H9 (cell line): ENCODE results near the gene NAT14. TPM values are rescaled to one million over a fixed set of nuclear protein-coding genes. Genes with fewer than 3 reads are reported as not detected.

ENCODE experiments used
- DNase-seq: peaks from one replicate; pipeline ENCODE4 v3.0.0-alpha.2; 2017
- H2AFZ ChIP-seq: one replicate; pipeline ENCODE4 v1.6.1; 2013; ENCODE audit warnings: mild to moderate bottlenecking, low read length, control low read depth, moderate library complexity
- H2AK5ac ChIP-seq: 2 replicates; pipeline ENCODE4 v1.6.1; 2013; ENCODE audit warnings: low read length, control low read depth, mixed read lengths; ENCODE audit not compliant: insufficient read length
- H2BK120ac ChIP-seq: one replicate; pipeline ENCODE4 v1.6.1; 2013; ENCODE audit warnings: low read depth, mild to moderate bottlenecking, low read length, control low read depth, inconsistent platforms; ENCODE audit not compliant: poor library complexity, severe bottlenecking
- H2BK12ac ChIP-seq: 2 replicates; pipeline ENCODE4 v1.6.1; 2013; ENCODE audit warnings: low read length, control low read depth, mixed read lengths, low read depth; ENCODE audit not compliant: insufficient read length
- H2BK15ac ChIP-seq: 2 replicates; pipeline ENCODE4 v1.6.1; 2013; ENCODE audit warnings: low read depth, low read length, control low read depth
- H2BK20ac ChIP-seq: one replicate; pipeline ENCODE4 v1.6.1; 2013; ENCODE audit warnings: low read depth, mild to moderate bottlenecking, low read length, control low read depth, inconsistent platforms; ENCODE audit not compliant: poor library complexity, severe bottlenecking
- H2BK5ac ChIP-seq: 2 replicates; pipeline ENCODE4 v1.6.1; 2013; ENCODE audit warnings: low read length, control low read depth, mixed read lengths; ENCODE audit not compliant: insufficient read length
- H3K14ac ChIP-seq: 2 replicates; pipeline ENCODE4 v1.6.1; 2013; ENCODE audit warnings: low read length, control low read depth; ENCODE audit not compliant: insufficient read depth
- H3K18ac ChIP-seq: 2 replicates; pipeline ENCODE4 v1.6.1; 2013; ENCODE audit warnings: low read depth, mild to moderate bottlenecking, mixed read lengths, low read length, control low read depth; ENCODE audit not compliant: insufficient read length
- H3K23ac ChIP-seq: 2 replicates; pipeline ENCODE4 v1.6.1; 2013; ENCODE audit warnings: low read length, control low read depth, mixed read lengths, low read depth; ENCODE audit not compliant: insufficient read length
- H3K23me2 ChIP-seq: 2 replicates; pipeline ENCODE4 v1.6.1; 2013; ENCODE audit warnings: low read depth, mild to moderate bottlenecking, mixed read lengths, low read length, control low read depth; ENCODE audit not compliant: insufficient read length, poor library complexity, severe bottlenecking
- H3K27ac ChIP-seq: 2 replicates; pipeline ENCODE4 v1.5.1; 2013; ENCODE audit warnings: low read length, control low read depth, mixed read lengths, low read depth; ENCODE audit not compliant: insufficient read length
- H3K27me3 ChIP-seq: 2 replicates; pipeline ENCODE4 v1.6.1; 2013; ENCODE audit warnings: low read length, control low read depth, inconsistent platforms; ENCODE audit not compliant: insufficient read depth
- H3K4ac ChIP-seq: 2 replicates; pipeline ENCODE4 v1.6.1; 2013; ENCODE audit warnings: low read depth, mild to moderate bottlenecking, control low read depth, inconsistent platforms, low read length, moderate library complexity
- H3K4me1 ChIP-seq: 2 replicates; pipeline ENCODE4 v1.6.1; 2013; ENCODE audit warnings: low read length, control low read depth, inconsistent platforms; ENCODE audit not compliant: insufficient read depth
- H3K4me2 ChIP-seq: 2 replicates; pipeline ENCODE4 v1.6.1; 2013; ENCODE audit warnings: low read length, control low read depth, mixed read lengths; ENCODE audit not compliant: insufficient read length, insufficient read depth
- H3K56ac ChIP-seq: 2 replicates; pipeline ENCODE4 v1.6.1; 2013; ENCODE audit warnings: low read depth, mild to moderate bottlenecking, mixed read lengths, low read length, control low read depth; ENCODE audit not compliant: insufficient read length
- H3K79me1 ChIP-seq: 2 replicates; pipeline ENCODE4 v1.6.1; 2013; ENCODE audit warnings: low read depth, mild to moderate bottlenecking, moderate library complexity, low read length, control low read depth, inconsistent platforms; ENCODE audit not compliant: insufficient read depth, poor library complexity, severe bottlenecking
- H3K79me2 ChIP-seq: 2 replicates; pipeline ENCODE4 v1.6.1; 2013; ENCODE audit warnings: low read length, control low read depth, inconsistent platforms; ENCODE audit not compliant: insufficient read depth
- H3K9ac ChIP-seq: 2 replicates; pipeline ENCODE4 v1.6.1; 2013; ENCODE audit warnings: low read length, control low read depth, mixed read lengths; ENCODE audit not compliant: insufficient read length; ENCODE audit errors: extremely low read depth
- H3K9me3 ChIP-seq: one replicate; pipeline ENCODE4 v1.6.1; 2013; ENCODE audit warnings: low read depth, low read length, inconsistent platforms; ENCODE audit not compliant: control insufficient read depth
- H3T11ph ChIP-seq: one replicate; pipeline ENCODE4 v1.6.1; 2013; ENCODE audit warnings: mild to moderate bottlenecking, low read length, control low read depth, inconsistent platforms
- H4K20me1 ChIP-seq: one replicate; pipeline ENCODE4 v1.6.1; 2013; ENCODE audit not compliant: control insufficient read depth, insufficient read length, insufficient read depth
- H4K5ac ChIP-seq: 2 replicates; pipeline ENCODE4 v1.6.1; 2013; ENCODE audit warnings: low read depth, mild to moderate bottlenecking, mixed read lengths, low read length, control low read depth; ENCODE audit not compliant: insufficient read length
- H4K8ac ChIP-seq: replicated peaks from 2 replicates; pipeline ENCODE4 v1.6.1; 2013; ENCODE audit warnings: low read length, control low read depth, mixed read lengths, low read depth; ENCODE audit not compliant: insufficient read length
- H4K91ac ChIP-seq: 2 replicates; pipeline ENCODE4 v1.6.1; 2013; ENCODE audit warnings: low read depth, mild to moderate bottlenecking, moderate library complexity, mixed read lengths, low read length, control low read depth; ENCODE audit not compliant: insufficient read length
- H3K27ac Mint-ChIP-seq, 3 experiments: 2 replicates in 2 of 3; 3 replicates in 1 of 3; pipeline ENCODE4 v1.8.0; 2020 to 2021; ENCODE audit warnings: mixed read lengths in 3 of 3, mild to moderate bottlenecking in 1 of 3, moderate library complexity in 1 of 3
- H3K27me3 Mint-ChIP-seq: 2 replicates; pipeline ENCODE4 v1.8.0; 2021; ENCODE audit warnings: low read depth, mild to moderate bottlenecking, moderate library complexity, mixed read lengths
- H3K36me3 Mint-ChIP-seq, 3 experiments: 2 replicates in 2 of 3; 3 replicates in 1 of 3; pipeline ENCODE4 v1.8.0; 2020 to 2021; ENCODE audit warnings: low read depth in 3 of 3, mixed read lengths in 3 of 3; ENCODE audit not compliant: insufficient read depth in 1 of 3
- H3K4me1 Mint-ChIP-seq, 2 experiments: 2 replicates each; pipeline ENCODE4 v1.8.0; 2020; ENCODE audit warnings: mixed read lengths in 2 of 2
- H3K4me3 Mint-ChIP-seq, 2 experiments: 2 replicates in 1 of 2; 3 replicates in 1 of 2; pipeline ENCODE4 v1.8.0; 2020 to 2021; ENCODE audit warnings: mild to moderate bottlenecking in 2 of 2, mixed read lengths in 2 of 2, moderate library complexity in 1 of 2
- H3K9me3 Mint-ChIP-seq, 2 experiments: 2 replicates in 1 of 2; 3 replicates in 1 of 2; pipeline ENCODE4 v1.8.0; 2020; ENCODE audit warnings: mild to moderate bottlenecking in 2 of 2, mixed read lengths in 2 of 2, moderate library complexity in 1 of 2
- CTCF ChIP-seq: fragments of 200-600 bp; sonication (generic); conservative IDR thresholded peaks from 3 replicates; pipeline ENCODE4 v1.8.0; 2021; ENCODE audit warnings: antibody characterized with exemption, mild to moderate bottlenecking
- WGBS: extraction: QIAGEN DNeasy Blood & Tissue Kit; methylation state at CpG from one replicate; pipeline ENCODE4 v1.1.7; 2013; ENCODE audit warnings: missing lambda C conversion rate, low lambda C conversion rate, mixed read lengths; ENCODE audit not compliant: insufficient read length; ENCODE audit errors: extremely low coverage; 5-methylcytosine and 5-hydroxymethylcytosine counted together
- total RNA-seq: library from RNA; stranded (reverse); gene quantifications from 2 replicates; pipeline ENCODE4 v1.2.1, GENCODE V29; 2021

The NAT14 gene
- total RNA-seq, 1 experiment from 2014 or later = 51.2 TPM

- no peak overlapping the region for H4K91ac ChIP-seq
- H3K79me1 ChIP-seq = no peaks in the 10 kb centered on the region
- no peak overlapping the region for H3K27ac ChIP-seq
- no peaks in the 10 kb centered on the region for H3K79me2 ChIP-seq
- H2BK20ac ChIP-seq = no peak overlapping the region
- Mint-ChIP-seq H3K4me3 (no peak overlapping the region), H3K27me3 (peaks cover 63% of the 10 kb centered on the region), H3K9me3 (peaks cover 11 to 19% of the 10 kb centered on the region in 2 experiments), H3K27ac (no peak overlapping the region), H3K4me1 (0 out of 4 replicates have a peak, but pooled peaks cover 0 to 2% of the 10 kb centered on the region in 2 experiments), H3K36me3 (peaks cover 3 to 8% (median 7%) of the 10 kb centered on the region in 3 experiments)
- H4K5ac ChIP-seq = no peak overlapping the region
- H3K4me2 ChIP-seq = no peak overlapping the region
- H2BK15ac ChIP-seq = no peak overlapping the region
- H3K4me1 ChIP-seq = no peaks in the 10 kb centered on the region
- peaks cover 5% of the 10 kb centered on the region for H3K27me3 ChIP-seq
- no peak overlapping the region for H3K56ac ChIP-seq
- H3K9ac ChIP-seq = no peak overlapping the region
- H3K14ac ChIP-seq = no peak overlapping the region
- no peak overlapping the region for H2BK12ac ChIP-seq
- no peak for TF ChIP-seq CTCF
- H3K23ac ChIP-seq = no peak overlapping the region
- H2BK5ac ChIP-seq = no peak overlapping the region
- DNase-seq = no peak
- H3K4ac ChIP-seq = no peak overlapping the region
- no CpG with 5 or more reads among the region's 11 CpGs for WGBS
- no peak overlapping the region for H2BK120ac ChIP-seq
- no peak overlapping the region for H2AK5ac ChIP-seq
- no peaks in the 10 kb centered on the region for H3K9me3 ChIP-seq
- no peak overlapping the region for H4K8ac ChIP-seq
- H4K20me1 ChIP-seq = no peaks in the 10 kb centered on the region
- no peak overlapping the region for H2AFZ ChIP-seq
- no peaks in the 10 kb centered on the region for H3K23me2 ChIP-seq
- no peak overlapping the region for H3K18ac ChIP-seq
- H3T11ph ChIP-seq = no peak overlapping the region
Measured at GRCh38 chr19:55504981-55505380, 20.0 kb downstream of the NAT14 start.
